ENCODE data around the gene ECHS1.

- TF ChIP-seq ZNF384 (IDR thresholded peaks at IDR 0.05; ENCODE audit: borderline replicate concordance, low read depth, low read length) (no peak), CTCF (IDR thresholded peaks at IDR 0.05 in 2 of 3, conservative IDR thresholded peaks at IDR 0.05 in 1 of 3; ENCODE audit: control insufficient read depth in 2 of 3, extremely low read depth in 1 of 3, insufficient read depth in 1 of 3, low read depth in 3 of 3, low read length in 3 of 3) (no peak), TAF1 (IDR thresholded peaks at IDR 0.05; ENCODE audit: borderline replicate concordance, low read depth, low read length) (no peak), TCF12 (IDR thresholded peaks at IDR 0.05; ENCODE audit: low read depth, low read length) (no peak)
These were observed 49.2 kb upstream of the ECHS1 start for GRCh38 chr10:133422223-133422806.

Data from GM12878 (cell line).